MM.1S (cell line): ENCODE data around the gene PRR20E.

Experiments used
- CTCF ChIP-seq: fragments of 300-600 bp; sonication (generic); IDR thresholded peaks from 2 replicates; pipeline ENCODE4 v1.5.1; 2016; ENCODE audit warnings: antibody characterized with exemption, low read length, mixed read lengths
- EZH2 ChIP-seq: fragments of 300-600 bp; sonication (generic); optimal IDR thresholded peaks from 2 replicates; pipeline ENCODE3; 2017; ENCODE audit warnings: low read depth, mild to moderate bottlenecking, antibody characterized with exemption, low read length, mixed read lengths
- EZH2phosphoT487 ChIP-seq: fragments of 300-600 bp; sonication (generic); IDR thresholded peaks from 2 replicates; pipeline ENCODE4 v1.6.1; 2018; ENCODE audit warnings: antibody characterized with exemption, low read length

GRCh38 chr13:57191667-57192066 is 24.7 kb downstream of the PRR20E start:
- no peak for TF ChIP-seq CTCF
- TF ChIP-seq EZH2: no peak
- no peak for TF ChIP-seq EZH2phosphoT487
